Activated CD8-positive, alpha-beta memory T cell treated with anti-CD3 and anti-CD28 coated beads, Interleukin-2, amount 50 U/mL, for 4 hours (primary cell): ENCODE measurements around the gene PCDHGA7.
"Not testable (repeated sequence)": the region's sequence is repeated elsewhere in the genome, so short reads cannot be mapped to it uniquely, and the experiment has no call there.

Experiments used
- DNase-seq: peaks from one replicate; pipeline ENCODE4 v3.0.0-alpha.2; 2020

Gene PCDHGA7

DNA sequence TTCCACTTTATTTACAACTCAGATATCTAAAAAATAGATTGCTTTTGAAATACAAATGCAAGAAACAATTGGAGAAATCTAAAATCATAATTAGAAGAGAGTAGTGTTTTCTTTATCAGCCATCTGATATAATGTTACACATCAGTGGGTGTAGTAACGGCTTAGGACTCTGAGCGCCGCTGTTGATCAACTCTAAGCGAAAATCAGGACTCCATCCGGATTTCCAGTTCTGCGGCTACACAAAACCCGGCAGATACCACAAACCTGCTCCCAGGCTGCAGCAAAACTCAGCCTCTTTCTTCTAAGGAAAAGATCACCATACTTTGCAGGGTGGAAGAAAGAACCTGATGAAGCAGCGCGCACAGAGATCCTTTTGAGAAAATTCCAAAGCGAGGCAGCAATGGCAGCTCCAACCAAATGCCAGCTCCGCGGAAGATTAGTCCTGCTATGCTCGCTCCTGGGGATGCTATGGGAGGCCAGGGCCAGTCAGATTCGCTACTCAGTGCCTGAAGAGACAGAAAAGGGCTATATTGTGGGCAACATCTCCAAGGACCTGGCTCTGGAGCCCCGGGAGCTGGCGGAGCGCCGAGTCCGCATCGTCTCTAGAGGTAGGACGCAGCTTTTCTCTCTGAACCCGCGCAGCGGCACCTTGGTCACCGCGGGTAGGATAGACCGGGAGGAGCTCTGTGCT lies 20.2 kb downstream of the PCDHGA7 start, which contains the start of gene PCDHGA9:
PCDHGA9 (plus strand) TSS at position 226 of the 691 bp plus-strand sequence; CDS start at position 401, 175 bp downstream.
- DNase-seq = no peak

DNA sequence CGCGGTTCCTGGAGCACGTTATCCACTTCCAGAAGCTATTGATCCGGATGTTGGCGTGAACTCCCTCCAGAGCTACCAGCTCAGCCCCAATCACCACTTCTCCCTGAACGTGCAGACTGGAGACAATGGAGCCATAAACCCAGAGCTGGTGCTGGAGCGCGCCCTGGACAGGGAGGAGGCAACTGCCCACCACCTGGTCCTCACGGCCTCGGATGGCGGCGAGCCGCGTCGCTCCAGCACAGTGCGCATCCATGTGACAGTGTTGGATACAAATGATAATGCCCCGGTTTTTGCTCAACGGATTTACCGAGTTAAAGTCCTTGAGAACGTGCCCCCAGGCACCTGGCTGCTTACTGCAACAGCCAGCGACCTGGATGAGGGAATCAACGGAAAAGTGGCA lies 20.8 kb downstream of the PCDHGA7 start:
- no peak for DNase-seq

DNA sequence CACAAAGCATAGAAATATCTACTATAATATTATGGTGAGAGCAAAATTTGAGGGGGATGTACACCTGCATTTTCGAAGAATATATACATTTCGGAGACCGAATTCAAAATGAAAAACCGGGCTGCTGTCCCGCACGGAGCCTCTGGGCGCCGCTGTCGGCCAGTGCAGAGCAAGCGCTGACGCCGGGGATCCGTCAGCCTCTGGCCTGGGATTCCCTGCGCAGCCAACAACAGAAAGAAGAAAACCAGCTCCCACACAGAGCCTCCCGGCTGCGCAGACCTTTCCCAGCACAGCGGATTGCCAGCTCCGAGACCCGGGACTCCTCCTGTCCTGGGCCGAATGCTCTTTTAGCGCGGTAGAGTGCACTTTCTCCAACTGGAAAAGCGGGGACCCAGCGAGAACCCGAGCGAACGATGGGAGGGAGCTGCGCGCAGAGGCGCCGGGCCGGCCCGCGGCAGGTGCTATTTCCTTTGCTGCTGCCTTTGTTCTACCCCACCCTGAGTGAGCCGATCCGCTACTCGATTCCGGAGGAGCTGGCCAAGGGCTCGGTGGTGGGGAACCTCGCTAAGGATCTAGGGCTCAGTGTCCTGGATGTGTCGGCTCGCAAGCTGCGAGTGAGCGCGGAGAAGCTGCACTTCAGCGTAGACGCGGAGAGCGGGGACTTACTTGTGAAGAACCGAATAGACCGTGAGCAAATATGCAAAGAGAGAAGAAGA lies 25.4 kb downstream of the PCDHGA7 start, which contains the start of gene PCDHGB6:
PCDHGB6 (plus strand) TSS at position 232 of the 716 bp plus-strand sequence; CDS start at position 414, 182 bp downstream.
- not testable (repeated sequence) for DNase-seq

DNA sequence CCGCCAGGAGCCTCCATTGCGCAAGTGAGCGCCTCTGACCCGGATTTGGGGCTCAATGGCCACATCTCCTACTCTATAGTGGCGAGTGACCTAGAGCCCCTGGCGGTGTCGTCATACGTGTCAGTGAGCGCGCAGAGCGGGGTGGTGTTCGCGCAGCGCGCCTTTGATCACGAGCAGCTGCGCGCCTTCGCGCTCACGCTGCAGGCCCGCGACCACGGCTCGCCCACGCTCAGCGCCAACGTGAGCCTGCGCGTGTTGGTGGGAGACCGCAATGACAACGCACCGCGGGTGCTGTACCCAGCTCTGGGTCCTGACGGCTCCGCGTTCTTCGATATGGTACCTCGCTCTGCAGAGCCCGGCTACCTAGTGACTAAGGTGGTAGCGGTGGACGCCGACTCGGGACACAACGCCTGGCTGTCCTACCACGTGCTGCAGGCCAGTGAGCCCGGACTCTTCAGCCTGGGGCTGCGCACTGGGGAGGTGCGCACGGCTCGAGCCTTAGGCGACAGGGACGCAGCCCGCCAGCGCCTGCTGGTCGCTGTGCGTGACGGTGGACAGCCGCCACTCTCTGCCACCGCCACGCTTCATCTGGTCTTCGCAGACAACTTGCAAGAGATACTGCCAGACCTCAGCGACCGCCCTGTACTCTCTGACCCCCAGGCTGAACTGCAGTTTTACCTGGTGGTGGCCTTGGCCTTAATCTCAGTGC lies 27.2 kb downstream of the PCDHGA7 start:
- no peak for DNase-seq

DNA sequence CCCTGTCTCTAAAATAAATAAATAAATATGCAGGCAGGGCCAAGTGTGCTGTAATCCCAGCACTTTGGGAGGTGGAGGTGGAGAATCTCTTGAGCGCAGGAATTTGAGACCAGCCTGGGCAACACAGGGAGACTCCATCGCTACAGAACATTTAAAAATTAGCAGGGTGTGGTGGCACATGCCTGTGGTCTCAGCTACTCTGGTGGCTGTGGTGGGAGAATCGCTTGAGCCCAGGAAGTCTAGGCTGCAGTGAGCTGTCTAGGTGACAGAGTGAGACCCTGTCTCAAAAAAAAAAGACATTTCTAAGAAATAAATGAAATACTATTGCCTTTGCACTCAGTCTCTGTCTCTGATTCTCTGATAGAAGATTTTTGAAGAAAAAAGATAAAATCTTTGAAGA lies 29.0 kb downstream of the PCDHGA7 start:
- DNase-seq = no peak

DNA sequence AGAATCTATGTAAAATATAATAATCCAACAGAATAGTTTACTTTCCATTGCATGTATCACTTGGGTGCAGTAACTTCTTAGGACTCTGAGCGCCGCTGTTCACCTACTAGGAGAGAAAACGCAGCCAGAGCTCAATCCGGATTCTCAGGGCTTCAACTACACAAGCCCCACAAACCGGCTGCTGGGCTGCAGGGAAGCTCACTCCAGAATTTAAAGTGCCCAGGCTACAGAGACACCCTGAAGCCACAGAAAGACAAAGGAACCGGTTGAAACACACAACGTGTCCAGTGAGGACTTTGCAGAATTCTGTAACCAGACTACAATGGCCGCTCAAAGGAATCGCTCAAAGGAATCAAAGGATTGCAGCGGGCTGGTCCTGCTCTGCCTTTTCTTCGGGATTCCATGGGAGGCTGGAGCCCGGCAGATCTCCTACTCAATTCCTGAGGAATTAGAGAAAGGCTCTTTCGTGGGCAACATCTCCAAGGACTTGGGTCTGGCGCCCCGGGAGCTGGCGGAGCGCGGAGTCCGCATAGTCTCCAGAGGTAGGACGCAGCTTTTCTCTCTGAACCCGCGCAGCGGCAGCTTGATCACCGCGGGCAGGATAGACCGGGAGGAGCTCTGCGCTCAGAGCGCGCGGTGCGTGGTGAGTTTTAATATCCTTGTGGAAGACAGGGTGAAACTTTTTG lies 30.5 kb downstream of the PCDHGA7 start, which contains the start of gene PCDHGA10:
PCDHGA10 (plus strand) TSS at position 134 of the 686 bp plus-strand sequence; CDS start at position 323, 189 bp downstream.
- peak; percentile 42 for DNase-seq

DNA sequence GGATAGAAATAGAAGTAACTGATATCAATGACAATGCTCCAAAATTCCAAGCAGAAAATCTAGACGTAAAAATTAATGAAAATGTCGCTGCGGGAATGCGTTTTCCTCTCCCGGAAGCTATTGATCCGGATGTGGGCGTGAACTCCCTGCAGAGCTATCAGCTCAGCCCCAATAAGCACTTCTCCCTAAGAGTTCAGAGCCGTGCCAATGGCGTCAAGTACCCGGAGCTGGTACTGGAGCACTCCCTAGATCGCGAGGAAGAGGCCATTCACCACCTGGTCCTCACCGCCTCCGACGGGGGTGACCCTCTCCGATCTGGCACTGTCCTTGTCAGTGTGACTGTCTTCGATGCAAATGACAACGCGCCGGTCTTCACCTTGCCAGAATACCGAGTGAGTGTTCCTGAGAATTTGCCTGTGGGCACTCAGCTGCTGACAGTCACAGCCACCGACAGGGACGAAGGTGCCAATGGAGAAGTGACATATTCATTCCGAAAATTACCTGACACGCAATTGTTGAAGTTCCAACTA lies 31.1 kb downstream of the PCDHGA7 start:
- DNase-seq = no peak

DNA sequence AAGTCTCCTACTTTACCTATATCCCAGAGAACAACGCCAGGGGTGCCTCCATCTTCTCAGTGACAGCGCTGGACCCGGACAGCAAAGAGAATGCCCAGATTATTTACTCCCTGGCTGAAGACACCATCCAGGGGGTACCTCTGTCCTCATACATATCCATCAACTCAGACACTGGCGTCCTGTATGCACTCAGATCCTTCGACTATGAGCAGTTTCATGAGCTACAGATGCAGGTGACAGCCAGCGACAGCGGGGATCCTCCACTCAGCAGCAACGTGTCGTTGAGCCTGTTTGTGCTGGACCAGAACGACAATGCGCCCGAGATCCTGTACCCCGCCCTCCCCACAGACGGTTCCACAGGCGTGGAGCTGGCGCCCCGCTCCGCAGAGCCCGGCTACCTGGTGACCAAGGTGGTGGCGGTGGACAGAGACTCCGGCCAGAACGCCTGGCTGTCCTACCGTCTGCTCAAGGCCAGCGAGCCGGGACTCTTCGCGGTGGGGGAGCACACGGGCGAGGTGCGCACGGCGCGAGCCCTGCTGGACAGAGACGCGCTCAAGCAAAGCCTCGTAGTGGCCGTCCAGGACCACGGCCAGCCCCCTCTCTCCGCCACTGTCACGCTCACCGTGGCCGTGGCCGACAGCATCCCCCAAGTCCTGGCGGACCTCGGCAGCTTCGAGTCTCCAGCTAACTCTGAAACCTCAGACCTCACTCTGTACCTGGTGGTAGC lies 32.2 kb downstream of the PCDHGA7 start:
- not testable (repeated sequence) for DNase-seq

DNA sequence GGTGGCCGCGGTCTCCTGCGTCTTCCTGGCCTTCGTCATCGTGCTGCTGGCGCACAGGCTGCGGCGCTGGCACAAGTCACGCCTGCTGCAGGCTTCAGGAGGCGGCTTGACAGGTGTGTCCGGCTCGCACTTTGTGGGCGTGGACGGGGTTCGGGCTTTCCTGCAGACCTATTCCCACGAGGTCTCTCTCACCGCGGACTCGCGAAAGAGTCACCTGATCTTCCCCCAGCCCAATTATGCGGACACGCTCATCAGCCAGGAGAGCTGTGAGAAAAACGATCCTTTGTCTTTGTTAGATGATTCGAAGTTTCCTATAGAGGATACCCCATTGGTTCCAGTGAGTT lies 32.7 kb downstream of the PCDHGA7 start:
- DNase-seq = not testable (repeated sequence)

DNA sequence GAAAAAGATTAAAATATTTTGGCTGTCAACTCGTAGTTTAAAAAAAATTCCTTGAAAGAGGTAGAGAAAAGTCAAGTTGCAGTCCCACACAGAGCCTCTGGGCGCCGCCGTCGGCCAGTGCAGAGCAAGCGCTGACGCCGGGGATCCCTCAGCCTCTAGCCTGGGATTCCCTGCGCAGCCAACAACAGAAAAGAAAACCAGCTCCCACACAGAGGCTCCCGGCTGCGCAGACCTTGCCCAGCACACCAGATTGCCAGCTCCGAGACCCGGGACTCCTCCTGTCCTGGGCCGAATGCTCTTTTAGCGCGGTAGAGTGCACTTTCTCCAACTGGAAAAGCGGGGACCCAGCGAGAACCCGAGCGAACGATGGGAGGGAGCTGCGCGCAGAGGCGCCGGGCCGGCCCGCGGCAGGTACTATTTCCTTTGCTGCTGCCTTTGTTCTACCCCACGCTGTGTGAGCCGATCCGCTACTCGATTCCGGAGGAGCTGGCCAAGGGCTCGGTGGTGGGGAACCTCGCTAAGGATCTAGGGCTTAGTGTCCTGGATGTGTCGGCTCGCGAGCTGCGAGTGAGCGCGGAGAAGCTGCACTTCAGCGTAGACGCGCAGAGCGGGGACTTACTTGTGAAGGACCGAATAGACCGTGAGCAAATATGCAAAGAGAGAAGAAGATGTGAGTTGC lies 35.1 kb downstream of the PCDHGA7 start, which contains the start of gene PCDHGB7:
PCDHGB7 (plus strand) TSS at position 184 of the 679 bp plus-strand sequence; CDS start at position 367, 183 bp downstream.
- DNase-seq = not testable (repeated sequence)

DNA sequence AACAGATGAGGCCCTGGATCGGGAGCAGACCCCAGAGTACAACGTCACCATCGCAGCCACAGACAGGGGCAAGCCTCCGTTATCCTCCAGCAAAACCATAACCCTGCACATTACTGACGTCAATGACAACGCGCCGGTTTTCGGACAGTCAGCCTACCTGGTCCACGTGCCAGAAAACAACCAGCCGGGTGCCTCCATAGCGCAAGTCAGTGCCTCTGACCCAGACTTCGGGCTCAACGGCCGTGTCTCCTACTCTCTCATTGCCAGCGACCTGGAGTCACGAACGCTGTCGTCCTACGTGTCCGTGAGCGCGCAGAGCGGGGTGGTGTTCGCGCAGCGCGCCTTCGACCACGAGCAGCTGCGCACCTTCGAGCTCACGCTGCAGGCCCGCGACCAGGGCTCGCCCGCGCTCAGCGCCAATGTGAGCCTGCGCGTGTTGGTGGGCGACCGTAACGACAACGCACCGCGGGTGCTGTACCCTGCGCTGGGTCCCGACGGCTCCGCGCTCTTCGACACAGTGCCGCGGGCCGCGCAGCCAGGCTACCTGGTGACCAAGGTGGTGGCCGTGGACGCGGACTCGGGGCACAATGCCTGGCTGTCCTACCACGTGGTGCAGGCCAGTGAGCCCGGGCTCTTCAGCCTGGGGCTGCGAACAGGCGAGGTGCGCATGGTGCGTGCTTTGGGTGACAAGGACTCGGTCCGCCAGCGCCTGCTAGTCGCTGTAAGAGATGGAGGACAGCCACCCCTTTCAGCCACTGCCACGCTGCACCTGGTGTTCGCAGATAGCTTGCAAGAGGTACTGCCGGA lies 36.7 kb downstream of the PCDHGA7 start:
- no peak for DNase-seq

DNA sequence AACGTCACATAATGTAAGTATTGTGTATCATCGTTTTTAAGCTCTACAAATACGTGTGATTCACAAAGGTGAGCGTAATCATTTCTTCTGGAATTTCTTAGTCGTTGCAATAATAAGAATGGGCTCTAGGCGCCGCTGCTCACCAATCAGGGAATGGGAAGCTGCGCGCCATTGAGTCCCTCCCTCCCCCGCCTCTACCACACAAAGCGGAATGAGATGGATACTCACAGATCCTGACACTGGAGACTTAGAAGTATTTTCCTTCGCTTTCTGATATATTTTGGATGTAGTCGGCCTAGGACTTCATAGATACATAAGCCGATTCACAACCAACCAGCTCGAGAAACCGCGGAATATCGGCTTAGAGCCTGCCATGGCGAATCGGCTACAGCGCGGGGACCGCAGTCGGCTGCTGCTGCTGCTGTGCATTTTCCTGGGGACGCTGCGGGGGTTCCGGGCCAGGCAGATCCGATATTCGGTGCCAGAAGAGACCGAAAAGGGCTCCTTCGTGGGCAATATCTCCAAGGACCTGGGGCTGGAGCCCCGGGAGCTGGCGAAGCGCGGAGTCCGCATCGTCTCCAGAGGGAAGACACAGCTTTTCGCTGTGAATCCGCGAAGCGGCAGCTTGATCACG lies 38.4 kb downstream of the PCDHGA7 start, which contains the start of gene PCDHGA11:
PCDHGA11 (plus strand) TSS at position 197 of the 634 bp plus-strand sequence; CDS start at position 374, 177 bp downstream.
- no peak for DNase-seq

DNA sequence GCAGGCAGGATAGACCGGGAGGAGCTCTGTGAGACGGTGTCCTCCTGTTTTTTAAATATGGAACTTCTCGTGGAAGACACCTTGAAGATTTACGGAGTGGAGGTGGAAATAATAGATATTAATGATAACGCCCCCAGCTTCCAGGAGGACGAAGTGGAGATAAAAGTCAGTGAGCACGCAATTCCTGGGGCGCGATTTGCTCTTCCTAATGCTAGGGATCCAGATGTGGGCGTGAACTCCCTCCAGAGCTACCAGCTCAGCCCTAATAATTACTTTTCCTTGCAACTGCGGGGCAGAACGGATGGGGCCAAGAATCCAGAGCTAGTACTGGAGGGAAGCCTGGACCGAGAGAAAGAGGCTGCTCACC lies 38.9 kb downstream of the PCDHGA7 start:
- DNase-seq = no peak

DNA sequence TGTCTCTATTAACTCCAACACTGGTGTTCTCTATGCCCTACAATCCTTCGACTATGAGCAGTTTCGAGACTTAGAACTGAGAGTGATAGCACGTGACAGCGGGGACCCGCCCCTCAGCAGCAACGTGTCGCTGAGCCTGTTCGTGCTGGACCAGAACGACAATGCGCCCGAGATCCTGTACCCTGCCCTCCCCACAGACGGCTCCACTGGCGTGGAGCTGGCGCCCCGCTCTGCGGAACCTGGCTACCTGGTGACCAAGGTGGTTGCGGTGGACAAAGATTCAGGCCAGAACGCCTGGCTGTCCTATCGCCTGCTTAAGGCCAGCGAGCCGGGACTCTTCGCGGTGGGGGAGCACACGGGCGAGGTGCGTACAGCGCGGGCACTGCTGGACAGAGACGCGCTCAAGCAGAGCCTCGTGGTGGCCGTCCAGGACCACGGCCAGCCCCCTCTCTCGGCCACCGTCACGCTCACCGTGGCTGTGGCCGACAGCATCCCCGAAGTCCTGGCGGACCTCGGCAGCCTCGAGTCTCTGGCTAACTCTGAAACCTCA lies 40.3 kb downstream of the PCDHGA7 start:
- DNase-seq = no peak

DNA sequence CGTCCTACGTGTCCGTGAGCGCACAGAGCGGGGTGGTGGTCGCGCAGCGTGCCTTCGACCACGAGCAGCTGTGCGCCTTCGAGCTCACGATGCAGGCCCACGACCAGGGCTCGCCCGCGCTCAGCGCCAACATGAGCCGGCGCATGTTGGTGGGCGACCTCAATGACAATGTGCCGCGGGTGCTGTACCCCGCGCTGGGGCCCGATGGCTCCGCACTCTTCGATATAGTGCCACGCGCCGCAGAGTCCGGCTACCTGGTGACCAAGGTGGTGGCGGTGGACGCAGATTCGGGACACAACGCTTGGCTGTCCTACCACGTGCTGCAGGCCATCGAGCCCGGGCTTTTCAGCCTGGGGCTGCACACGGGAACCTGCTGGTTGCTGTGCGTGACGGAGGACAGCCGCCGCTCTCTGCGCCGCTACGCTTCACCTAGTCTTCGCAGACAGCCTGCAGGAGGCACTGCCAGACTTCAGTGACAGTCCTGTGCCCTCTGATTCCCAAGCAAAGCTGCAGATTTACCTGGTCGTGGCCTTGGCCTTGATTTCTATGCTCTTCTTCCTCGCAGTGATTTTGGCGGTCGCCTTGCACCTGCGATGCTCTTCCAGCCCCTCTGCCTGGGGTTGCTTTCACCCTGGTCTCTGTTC lies 45.4 kb downstream of the PCDHGA7 start:
- DNase-seq = no peak

DNA sequence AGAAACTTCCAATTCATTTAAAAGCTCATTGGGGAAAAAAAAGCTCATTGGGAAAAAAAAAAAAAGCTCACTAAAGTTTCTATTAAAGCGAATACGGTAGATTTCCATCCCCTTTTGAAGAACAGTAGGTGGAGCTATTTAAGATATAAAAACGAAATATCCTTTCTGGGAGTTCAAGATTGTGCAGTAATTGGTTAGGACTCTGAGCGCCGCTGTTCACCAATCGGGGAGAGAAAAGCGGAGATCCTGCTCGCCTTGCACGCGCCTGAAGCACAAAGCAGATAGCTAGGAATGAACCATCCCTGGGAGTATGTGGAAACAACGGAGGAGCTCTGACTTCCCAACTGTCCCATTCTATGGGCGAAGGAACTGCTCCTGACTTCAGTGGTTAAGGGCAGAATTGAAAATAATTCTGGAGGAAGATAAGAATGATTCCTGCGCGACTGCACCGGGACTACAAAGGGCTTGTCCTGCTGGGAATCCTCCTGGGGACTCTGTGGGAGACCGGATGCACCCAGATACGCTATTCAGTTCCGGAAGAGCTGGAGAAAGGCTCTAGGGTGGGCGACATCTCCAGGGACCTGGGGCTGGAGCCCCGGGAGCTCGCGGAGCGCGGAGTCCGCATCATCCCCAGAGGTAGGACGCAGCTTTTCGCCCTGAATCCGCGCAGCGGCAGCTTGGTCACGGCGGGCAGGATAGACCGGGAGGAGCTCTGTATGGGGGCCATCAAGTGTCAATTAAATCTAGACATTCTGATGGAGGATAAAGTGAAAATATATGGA lies 48.0 kb downstream of the PCDHGA7 start, which contains the start of gene PCDHGA12:
PCDHGA12 (plus strand) TSS at position 176 of the 782 bp plus-strand sequence; CDS start at position 429, 253 bp downstream.
- DNase-seq = no peak

DNA sequence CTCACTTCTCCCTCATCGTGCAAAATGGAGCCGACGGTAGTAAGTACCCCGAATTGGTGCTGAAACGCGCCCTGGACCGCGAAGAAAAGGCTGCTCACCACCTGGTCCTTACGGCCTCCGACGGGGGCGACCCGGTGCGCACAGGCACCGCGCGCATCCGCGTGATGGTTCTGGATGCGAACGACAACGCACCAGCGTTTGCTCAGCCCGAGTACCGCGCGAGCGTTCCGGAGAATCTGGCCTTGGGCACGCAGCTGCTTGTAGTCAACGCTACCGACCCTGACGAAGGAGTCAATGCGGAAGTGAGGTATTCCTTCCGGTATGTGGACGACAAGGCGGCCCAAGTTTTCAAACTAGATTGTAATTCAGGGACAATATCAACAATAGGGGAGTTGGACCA lies 48.7 kb downstream of the PCDHGA7 start:
- no peak for DNase-seq

DNA sequence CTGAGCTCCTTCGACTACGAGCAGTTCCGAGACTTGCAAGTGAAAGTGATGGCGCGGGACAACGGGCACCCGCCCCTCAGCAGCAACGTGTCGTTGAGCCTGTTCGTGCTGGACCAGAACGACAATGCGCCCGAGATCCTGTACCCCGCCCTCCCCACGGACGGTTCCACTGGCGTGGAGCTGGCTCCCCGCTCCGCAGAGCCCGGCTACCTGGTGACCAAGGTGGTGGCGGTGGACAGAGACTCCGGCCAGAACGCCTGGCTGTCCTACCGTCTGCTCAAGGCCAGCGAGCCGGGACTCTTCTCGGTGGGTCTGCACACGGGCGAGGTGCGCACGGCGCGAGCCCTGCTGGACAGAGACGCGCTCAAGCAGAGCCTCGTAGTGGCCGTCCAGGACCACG lies 49.8 kb downstream of the PCDHGA7 start:
- DNase-seq = not testable (repeated sequence)
